NOMO-1 treated with DMSO at 0.1 percent for 48 hours (cell line): ENCODE measurements around the gene YEATS4.
"Not testable (repeated sequence)": the region's sequence is repeated elsewhere in the genome, so short reads cannot be mapped to it uniquely, and the experiment has no call there.

Source experiments
- DNase-seq: peaks from one replicate; lab custom pipeline; 2025; ENCODE audit not compliant: unreplicated experiment; lab: John Stamatoyannopoulos, UW

The YEATS4 gene

DNA sequence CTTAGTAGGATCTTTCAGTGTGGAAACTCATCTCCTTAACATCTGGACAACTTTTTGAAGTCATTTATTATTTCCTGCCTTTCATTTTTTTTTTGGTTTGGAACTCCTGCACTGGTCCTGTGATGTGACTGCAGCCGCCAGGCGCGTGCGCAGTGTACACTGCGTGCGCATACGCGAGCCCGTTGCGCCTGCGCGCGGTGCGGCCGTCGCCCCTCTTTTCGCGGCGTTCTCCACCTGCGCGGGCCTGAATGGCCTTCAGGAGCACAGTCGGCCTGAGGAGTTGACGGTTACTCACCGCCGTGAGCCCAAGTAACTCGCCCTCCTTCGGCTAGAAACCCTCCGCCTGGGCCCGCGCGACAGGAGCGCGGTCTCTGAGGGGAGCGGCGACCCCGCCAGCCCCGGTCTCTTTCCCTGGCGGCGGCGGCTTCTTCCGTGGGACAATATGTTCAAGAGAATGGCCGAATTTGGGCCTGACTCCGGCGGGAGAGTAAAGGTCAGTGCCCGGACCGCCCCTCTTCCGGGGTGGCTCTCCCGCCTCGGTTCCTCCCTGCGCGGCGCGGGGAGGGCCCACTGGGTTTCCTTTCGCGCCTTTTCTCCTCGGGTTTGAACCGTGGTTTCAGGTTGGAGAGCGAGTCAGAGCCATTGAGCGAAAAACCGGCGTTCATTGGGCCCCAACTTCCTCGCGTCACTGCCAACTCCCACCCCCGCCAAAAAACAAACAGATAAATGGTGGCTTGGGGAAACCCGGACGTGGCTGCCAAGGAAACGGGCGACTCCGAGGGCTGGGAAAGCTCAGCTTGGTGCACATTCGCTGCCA is at the start of gene YEATS4:
YEATS4 (plus strand) TSS at position 213 of the 817 bp plus-strand sequence; CDS start at position 443, 230 bp downstream.
- DNase-seq = peak; percentile 95

- DNase-seq = no peak
Observed at GRCh38 chr12:69313209-69313608, 46.3 kb upstream of the YEATS4 start.

DNA sequence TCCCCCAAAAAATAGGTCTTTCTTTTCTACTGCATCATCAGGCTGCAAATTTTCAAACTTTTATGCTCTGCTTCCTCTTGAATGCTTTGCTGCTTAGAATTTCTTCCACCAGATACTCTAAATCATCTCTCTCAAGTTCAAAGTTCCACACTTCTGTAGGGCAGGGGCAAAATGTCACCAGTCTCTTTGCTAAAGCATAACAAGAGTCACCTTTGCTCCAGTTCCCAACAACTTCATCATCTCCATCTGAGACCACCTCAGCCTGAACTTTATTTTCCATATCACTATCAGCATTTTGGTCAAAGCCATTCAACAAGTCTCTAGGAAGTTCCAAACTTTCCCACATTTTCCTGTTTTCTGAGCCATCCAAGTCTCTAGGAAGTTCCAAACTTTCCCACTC is 42.8 kb upstream of the YEATS4 start:
- not testable (repeated sequence) for DNase-seq

DNA sequence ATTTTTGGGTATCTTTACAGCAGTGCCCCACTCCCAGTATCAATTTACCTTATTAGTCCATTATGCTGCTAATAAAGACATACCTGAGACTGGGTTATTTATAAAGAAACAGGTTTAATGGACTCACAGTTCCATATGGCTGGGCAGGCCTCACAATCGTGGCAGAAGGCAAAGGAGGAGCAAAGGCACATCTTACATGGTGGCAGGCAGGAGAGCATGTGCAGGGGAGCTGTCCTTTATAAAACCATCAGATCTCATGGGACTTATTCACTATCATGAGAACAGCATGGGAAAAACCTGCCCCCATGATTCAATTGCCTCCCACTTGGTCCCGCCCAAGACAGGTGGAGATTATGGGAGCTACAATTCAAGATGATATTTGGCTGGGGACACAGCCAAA is 42.3 kb upstream of the YEATS4 start:
- DNase-seq = not testable (repeated sequence)

DNA sequence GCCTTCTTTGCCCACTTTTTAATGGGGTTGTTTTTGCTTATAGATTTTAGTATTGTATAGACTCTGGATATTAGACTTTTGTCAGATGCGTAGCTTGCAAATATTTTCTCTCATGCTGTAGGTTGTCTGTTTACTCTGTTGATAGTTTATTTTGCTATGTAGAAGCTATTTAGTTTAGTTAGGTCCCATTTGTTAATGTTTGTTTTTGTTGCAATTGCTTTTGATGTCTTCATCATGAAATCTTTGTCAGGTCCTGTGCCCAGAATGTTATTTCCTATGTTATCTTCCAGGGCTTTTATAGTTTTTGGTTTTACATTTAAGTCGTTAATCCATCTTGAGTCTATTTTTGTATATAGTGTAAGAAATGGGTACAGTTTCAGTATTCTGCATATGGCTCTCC is 41.3 kb upstream of the YEATS4 start:
- no peak for DNase-seq

DNA sequence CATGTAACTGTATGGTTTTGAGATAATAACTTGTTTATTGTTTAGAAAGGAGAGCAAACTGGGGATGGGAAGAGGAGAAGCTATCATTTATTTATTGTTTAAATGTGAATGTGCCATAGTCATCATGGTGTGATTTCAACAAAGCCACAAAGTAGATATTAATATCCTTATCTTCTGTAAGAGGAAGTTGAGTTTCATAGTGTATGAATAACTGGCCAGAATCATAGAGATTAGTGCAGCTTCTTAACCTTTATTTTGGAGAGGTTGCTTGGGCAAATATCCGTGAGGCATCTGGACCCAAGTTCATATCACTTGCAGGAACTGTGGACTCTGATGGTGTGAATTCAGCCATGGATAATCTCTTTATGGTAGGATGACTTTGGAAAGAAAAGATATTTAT is 38.2 kb upstream of the YEATS4 start:
- DNase-seq = peak; percentile 80

DNA sequence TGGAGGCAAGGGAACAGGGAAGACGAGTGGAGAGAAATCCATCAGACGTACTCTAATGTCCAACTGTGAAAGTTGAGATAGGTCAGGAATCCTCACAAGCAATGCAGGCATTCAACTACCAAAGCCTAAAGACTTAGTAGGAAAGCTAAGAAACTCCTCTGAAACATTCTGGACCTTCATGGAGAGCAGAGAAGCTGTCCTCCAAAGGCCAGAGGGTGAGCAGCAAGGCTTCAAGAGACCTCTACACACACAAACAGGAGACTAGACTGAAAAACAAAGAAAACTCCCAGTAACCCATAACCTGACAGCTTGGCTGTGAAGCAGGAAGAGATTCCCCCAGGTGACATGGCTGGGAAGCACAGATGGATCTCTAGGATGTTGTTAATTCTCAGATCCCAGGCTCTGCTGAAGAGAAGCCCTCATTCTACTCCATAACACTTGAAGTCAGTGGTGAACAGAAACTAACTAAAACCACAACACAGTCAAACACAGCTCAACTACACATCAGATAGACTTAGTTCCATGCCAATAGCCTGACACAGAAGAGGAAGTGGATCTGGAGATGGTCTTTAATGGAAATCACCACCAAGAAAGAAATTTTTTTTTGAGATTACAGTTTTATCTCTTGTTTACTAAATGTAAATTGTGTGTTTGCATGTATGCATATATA is 34.6 kb upstream of the YEATS4 start:
- DNase-seq = peak; percentile 81

DNA sequence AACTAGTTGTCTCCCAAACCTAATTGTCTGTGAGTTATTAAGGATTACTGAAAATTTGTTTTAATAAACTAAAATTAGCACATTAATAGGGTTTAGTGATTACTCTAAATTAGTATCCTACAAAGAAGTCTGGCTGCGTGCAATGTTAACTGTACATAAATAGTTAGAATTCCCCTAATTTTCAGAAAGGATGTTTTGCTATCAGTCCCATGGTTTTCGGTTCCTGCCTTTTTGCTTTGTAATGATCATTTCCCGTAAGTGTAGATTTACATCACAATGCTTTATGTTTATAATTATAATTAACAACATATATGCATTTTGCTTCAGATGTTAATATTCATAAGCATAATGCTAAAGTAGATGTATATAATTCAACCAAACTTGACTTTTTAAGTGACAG is 31.1 kb upstream of the YEATS4 start:
- DNase-seq = no peak

- peak; percentile 81 for DNase-seq
Observed at GRCh38 chr12:69329669-69330428, 29.7 kb upstream of the YEATS4 start.

- no peak for DNase-seq
Observed at GRCh38 chr12:69330475-69331473, 28.8 kb upstream of the YEATS4 start.

- DNase-seq = no peak
Observed at GRCh38 chr12:69331519-69331908, 28.0 kb upstream of the YEATS4 start.

DNA sequence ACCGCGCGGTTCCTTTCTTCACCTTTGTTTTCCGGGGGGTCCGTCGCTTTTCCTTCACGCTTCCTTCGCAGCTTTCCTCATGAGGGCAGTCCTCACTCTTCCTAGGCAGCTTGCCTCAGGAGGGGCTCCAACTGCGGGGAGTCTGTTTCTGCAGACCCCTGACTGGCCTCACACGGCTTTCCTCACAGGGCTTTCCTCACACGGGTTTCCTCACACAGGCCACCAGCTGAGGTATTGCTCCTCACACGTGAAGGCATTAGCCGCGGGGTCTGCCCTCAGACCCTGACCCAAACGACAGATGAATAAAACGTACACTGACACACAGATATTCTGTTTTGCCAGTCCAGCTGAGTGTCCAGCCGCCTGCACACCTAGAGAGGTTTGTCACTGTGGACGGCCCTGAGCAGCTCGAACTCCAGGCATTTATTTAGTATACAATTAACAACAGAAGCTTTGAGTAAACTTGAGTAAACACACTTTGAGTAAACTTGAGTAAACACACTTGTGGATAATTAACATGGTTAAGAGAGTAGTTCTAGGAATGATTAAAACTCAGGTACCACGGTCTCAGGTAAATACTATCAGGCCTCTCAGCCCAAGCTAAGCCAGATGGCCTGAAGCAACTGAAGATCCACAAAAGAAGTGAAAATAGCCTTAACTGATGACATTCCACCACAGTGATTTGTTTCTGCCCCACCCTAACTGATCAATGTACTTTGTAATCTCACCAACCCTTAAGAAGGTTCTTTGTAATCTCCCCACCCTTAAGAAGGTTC is 27.4 kb upstream of the YEATS4 start:
- peak; percentile 43 for DNase-seq

- DNase-seq = no peak
Observed at GRCh38 chr12:69332815-69333358, 26.7 kb upstream of the YEATS4 start.

- no peak for DNase-seq
Observed at GRCh38 chr12:69334158-69334557, 25.4 kb upstream of the YEATS4 start.

GRCh38 chr12:69337311-69338090 is 22.0 kb upstream of the YEATS4 start:
- peak; percentile 54 for DNase-seq

GRCh38 chr12:69338120-69338859 is 21.3 kb upstream of the YEATS4 start:
- peak; percentile 92 for DNase-seq

DNA sequence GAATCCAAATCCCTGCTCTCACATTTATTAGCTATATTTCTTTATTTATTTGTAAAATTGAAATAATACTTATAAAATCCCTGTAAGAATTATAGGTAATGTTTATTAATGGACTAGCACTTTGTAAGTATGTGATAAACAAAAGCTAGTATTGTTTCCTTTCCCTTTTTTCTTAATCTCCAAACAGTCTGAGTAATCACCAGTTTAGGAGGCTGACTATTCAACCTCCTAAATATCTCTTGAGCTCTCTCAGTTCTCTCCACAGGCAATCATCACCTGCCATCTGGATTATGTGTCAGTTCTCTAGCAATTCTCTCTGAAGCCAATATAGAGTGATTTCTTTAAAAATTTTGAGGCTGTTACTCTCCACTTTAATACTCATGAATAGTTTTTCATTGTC is 20.6 kb upstream of the YEATS4 start:
- DNase-seq = no peak

DNA sequence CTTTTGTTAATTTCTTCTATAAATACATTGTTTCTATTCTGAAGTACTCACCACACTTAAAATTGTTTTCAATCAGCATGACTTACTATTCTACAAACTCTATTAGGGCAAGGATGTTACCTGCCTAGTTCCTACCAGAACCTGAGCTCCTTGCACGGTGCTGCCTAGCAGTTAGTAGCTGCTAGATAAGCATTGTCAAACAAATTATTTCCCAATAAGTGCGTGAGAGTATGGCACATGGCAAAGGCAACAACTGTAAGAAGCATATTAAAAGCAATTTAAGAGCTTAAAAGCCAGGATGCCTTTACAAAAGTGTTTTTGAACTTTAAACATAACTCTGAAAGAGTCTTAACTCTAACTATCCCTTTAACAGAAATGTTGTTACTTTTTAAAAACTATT is 19.5 kb upstream of the YEATS4 start:
- peak; percentile 58 for DNase-seq
